Keratinocyte (primary cell): ENCODE results near the gene TRPM2.

ENCODE experiments used
- CTCF ChIP-seq, 3 experiments: IDR thresholded peaks in 1 of 3; conservative IDR thresholded peaks in 1 of 3; optimal IDR thresholded peaks in 1 of 3; 2 replicates in 2 of 3; 3 replicates in 1 of 3; pipeline versions ENCODE3 to v1.5.1; 2011; ENCODE audit warnings: low read length in 3 of 3, mild to moderate bottlenecking in 3 of 3, moderate library complexity in 2 of 3, control low read depth in 1 of 3, inconsistent platforms in 1 of 3; ENCODE audit not compliant: insufficient read depth in 2 of 3; ENCODE audit errors: extremely low read depth in 1 of 3
- EZH2 ChIP-seq: IDR thresholded peaks from one replicate; pipeline ENCODE4 v1.6.1; 2012; ENCODE audit warnings: inconsistent platforms, mild to moderate bottlenecking, low read length, moderate library complexity

- TF ChIP-seq CTCF (optimal IDR thresholded peaks at IDR 0.05 in 1 of 3, IDR thresholded peaks at IDR 0.05 in 1 of 3, conservative IDR thresholded peaks at IDR 0.05 in 1 of 3; ENCODE audit: extremely low read depth in 1 of 3, insufficient read depth in 2 of 3, low read length in 3 of 3) (no peak), EZH2 (no peak)
These were observed 118.6 kb downstream of the TRPM2 start for GRCh38 chr21:44471996-44472395.
